Measurements from ENCODE around the gene NDP. TPM values are rescaled to one million over a fixed set of nuclear protein-coding genes. Genes with fewer than 3 reads are reported as not detected.

Gene NDP
- total RNA-seq, 1 experiment from 2014 or later: not detected

GRCh38 chrX:43956034-43956433 lies 17.2 kb downstream of the NDP start:
- no peak overlapping the region for H2AFZ ChIP-seq (ENCODE audit: low read depth, low read length, poor library complexity, severe bottlenecking)
- H3K4me1 ChIP-seq (ENCODE audit: control insufficient read depth in 1 of 2, insufficient read depth in 2 of 2, low read length in 2 of 2): peaks cover 0 to 5% of the 10 kb centered on the region in 2 experiments; a peak in 1 of 4 replicates
- DNase-seq (ENCODE audit: low read depth, low spot score): no peak
- H3K36me3 ChIP-seq (ENCODE audit: control insufficient read depth in 1 of 2, insufficient read depth in 2 of 2, low read length in 2 of 2): no peaks in the 10 kb centered on the region
- H3K4me3 ChIP-seq (replicated peaks in 1 of 2; ENCODE audit: low read depth in 1 of 2, low read length in 2 of 2): no peak overlapping the region
- H3K9ac ChIP-seq (ENCODE audit: low read length): no peak overlapping the region
- H3K9me3 ChIP-seq (ENCODE audit: control insufficient read depth in 1 of 2, insufficient read depth in 1 of 2, low read depth in 1 of 2, low read length in 2 of 2): no peaks in the 10 kb centered on the region
- ChIA-PET POLR2A (no interaction called here), RAD21 (ENCODE audit: low non-redundant PET in 1 of 2, low total read pairs in 2 of 2, uncharacterized antibody in 2 of 2, unreplicated experiment in 2 of 2) (no interaction called here), CTCF (no interaction called here)
- BruUV-seq (replicated peaks): no TSS peak
- H3K4me2 ChIP-seq (ENCODE audit: low read length): no peak overlapping the region
- TF ChIP-seq, protein P1, sequence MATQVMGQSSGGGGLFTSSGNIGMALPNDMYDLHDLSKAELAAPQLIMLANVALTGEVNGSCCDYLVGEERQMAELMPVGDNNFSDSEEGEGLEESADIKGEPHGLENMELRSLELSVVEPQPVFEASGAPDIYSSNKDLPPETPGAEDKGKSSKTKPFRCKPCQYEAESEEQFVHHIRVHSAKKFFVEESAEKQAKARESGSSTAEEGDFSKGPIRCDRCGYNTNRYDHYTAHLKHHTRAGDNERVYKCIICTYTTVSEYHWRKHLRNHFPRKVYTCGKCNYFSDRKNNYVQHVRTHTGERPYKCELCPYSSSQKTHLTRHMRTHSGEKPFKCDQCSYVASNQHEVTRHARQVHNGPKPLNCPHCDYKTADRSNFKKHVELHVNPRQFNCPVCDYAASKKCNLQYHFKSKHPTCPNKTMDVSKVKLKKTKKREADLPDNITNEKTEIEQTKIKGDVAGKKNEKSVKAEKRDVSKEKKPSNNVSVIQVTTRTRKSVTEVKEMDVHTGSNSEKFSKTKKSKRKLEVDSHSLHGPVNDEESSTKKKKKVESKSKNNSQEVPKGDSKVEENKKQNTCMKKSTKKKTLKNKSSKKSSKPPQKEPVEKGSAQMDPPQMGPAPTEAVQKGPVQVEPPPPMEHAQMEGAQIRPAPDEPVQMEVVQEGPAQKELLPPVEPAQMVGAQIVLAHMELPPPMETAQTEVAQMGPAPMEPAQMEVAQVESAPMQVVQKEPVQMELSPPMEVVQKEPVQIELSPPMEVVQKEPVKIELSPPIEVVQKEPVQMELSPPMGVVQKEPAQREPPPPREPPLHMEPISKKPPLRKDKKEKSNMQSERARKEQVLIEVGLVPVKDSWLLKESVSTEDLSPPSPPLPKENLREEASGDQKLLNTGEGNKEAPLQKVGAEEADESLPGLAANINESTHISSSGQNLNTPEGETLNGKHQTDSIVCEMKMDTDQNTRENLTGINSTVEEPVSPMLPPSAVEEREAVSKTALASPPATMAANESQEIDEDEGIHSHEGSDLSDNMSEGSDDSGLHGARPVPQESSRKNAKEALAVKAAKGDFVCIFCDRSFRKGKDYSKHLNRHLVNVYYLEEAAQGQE (IDR thresholded peaks at IDR 0.05; ENCODE audit: low read depth): no peak
- TF ChIP-seq POLR2AphosphoS5 (IDR thresholded peaks at IDR 0.05; ENCODE audit: low read depth, low read length) (no peak), FOSL1 (IDR thresholded peaks at IDR 0.05; ENCODE audit: low read depth) (no peak), ELF1 (IDR thresholded peaks at IDR 0.05; ENCODE audit: borderline replicate concordance, low read depth) (no peak), CTCF (IDR thresholded peaks at IDR 0.05 in 2 of 3, conservative IDR thresholded peaks at IDR 0.05 in 1 of 3; ENCODE audit: borderline replicate concordance in 1 of 3, insufficient read depth in 1 of 3, low read depth in 2 of 3, low read length in 2 of 3) (no peak), SRF (IDR thresholded peaks at IDR 0.05; ENCODE audit: low read depth) (no peak), ZNF274 (IDR thresholded peaks at IDR 0.05; ENCODE audit: low read depth, low read length) (no peak), CBX3 (IDR thresholded peaks at IDR 0.05; ENCODE audit: low read depth) (no peak), POLR2A (IDR thresholded peaks at IDR 0.05; ENCODE audit: borderline replicate concordance, extremely low read depth, insufficient read depth, insufficient read length) (no peak), YY1 (IDR thresholded peaks at IDR 0.05; ENCODE audit: extremely low read depth, insufficient replicate concordance, low read depth, low read length) (no peak), JUND (IDR thresholded peaks at IDR 0.05) (no peak), CEBPB (IDR thresholded peaks at IDR 0.05; ENCODE audit: low read depth) (no peak), EZH2phosphoT487 (IDR thresholded peaks at IDR 0.05; ENCODE audit: borderline replicate concordance) (no peak), ZBTB33 (IDR thresholded peaks at IDR 0.05; ENCODE audit: extremely low read depth, insufficient replicate concordance, low read length) (no peak)
- TF ChIP-seq, protein P2, sequence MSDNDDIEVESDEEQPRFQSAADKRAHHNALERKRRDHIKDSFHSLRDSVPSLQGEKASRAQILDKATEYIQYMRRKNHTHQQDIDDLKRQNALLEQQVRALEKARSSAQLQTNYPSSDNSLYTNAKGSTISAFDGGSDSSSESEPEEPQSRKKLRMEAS (IDR thresholded peaks at IDR 0.05): no peak
- H4K20me1 ChIP-seq (ENCODE audit: insufficient read depth): no peaks in the 10 kb centered on the region
- ATAC-seq: no peak
- H3K27me3 ChIP-seq (ENCODE audit: insufficient read depth, low read length): no peaks in the 10 kb centered on the region
- intact Hi-C loops (cut with micrococcal nuclease): loop anchor here (10.0 kb wide), 1 partner anchor 589 kb away; the partner anchor contains the start of gene FUNDC1
- no peak overlapping the region for H3K27ac ChIP-seq (ENCODE audit: low read depth, low read length)
- H3K9me2 ChIP-seq (ENCODE audit: insufficient read depth): no peaks in the 10 kb centered on the region
- no peaks in the 10 kb centered on the region for H3K79me2 ChIP-seq (ENCODE audit: insufficient read depth, low read length)

Measured in HCT116 (cell line).